T-helper 2 cell (primary cell): Measurements from ENCODE around the gene ETF1.

Experiments
- DNase-seq, 5 experiments: peaks; one replicate each; pipeline versions ENCODE4 v3.0.0 to v3.0.0-alpha.2; 2012 to 2022

ETF1 gene

DNA sequence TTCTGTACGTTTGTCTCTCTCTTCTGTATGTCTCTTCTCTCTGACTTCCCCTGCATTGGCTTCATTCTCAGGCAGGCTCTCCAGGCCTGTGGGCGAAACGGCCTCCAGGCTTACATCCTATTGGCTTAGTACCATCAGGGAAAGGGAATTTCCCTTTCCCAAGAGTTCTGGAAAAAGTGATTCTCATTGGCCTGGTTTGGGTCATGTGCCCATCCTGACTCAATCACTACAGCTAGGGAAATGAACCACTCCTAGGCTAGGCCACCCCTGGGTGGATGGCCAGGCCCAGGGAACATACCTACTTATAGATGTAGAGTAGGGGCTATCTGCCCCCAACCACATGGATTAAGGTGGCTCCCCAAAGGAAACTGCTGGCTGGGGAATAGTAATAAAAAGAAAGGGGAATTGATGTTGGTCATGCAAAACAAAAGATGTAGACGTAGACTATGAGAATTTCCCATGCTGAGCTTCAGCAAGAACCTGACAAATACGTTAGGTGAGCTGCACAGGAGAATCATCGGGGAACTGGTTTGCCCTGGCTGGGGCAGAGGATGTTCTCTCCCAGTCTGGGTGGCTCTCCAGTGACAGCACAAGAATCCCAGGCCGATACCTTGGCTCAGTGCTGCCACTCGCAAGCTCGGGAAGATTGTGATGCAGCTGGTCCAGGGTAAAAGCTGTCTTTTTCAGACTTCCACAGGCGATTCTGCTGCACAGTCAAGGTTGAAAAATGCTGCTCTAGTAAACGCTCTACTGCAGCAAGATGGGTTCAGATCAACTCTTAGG, 81.5 kb downstream of the ETF1 start:
- DNase-seq = no peak

DNA sequence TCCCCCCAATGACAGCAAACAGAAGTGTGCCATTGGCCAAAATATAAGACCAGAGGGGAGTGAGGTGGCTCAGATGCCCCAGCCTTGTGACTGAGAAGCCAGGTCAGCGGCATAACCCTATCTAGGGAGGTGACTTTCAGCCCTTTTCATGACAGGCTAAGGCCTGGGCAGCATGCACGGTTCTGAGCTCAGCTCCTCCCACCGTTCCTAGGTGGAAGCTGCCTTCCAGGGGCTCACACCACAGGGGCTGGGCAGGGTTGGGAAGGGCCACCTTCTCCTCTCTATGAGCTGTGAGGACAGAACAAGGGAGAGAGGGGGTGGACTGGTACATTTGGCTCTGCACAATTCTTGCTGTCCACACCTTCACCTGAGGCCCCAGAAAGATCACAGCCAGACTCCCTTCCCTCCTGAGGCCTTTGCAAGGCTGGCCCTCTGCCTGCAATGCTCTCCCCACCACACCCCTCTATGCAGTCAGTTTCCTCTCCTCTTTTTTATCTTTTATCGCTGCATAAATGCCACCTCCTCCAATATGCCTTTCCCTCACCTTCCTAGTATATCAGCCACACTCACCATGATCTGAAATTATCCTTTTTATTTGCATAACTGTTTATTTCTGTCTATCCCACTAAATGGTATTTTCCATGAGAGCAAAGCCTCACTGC, 82.9 kb downstream of the ETF1 start:
- DNase-seq = no peak

DNA sequence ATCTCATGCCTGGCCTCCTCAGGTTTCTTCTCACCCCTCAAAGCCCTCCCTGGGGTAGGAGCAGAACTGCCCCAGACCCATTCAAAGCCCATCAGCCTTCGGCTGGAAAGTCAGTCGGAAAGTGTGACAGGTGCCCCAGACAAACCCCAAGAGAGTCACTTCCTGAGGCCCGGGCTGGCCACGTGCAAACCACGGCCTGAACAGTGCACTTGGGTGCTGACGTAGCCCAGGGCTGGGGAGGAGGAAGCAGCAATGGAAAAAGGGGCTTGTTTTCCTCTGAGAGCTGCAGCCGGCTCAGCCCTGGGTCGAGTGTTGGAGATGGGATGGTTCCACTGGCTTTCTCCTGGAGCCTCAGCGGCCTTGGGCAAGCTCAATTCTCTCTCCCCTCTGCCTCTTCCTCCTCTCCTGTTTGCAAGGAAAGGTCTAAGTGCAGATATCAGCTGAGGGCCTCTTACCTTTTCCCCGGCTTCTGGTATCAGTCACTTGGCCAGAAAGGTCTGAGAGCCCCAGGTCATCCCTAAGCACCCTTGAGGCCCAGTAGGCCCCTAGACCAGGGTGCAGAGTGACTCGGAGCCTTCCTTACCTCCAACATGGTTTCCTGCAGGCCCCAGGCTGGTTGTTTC, 83.6 kb downstream of the ETF1 start:
- peak in 4 of 5 experiments; percentile 61 to 91 (median 79) for DNase-seq

DNA sequence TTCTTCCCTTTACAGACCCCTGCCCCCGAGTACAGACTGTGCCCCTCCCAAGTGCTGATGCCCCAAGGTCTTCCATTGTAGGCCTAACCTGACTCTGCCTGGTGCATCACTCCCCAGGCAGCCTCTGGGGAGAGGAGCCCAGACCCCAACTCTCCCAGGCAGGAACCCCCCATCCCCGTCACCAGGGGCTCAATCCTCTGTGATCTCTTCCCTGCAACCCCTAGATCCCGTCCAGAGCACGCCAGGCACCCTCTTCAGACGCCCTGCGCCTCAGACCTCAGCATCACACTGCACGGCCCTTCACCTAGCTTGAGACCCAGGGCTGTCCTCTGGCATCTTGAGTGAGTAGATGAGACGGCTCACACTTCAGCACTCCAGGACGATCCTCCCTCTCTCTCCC, 84.2 kb downstream of the ETF1 start:
- DNase-seq = no peak

DNA sequence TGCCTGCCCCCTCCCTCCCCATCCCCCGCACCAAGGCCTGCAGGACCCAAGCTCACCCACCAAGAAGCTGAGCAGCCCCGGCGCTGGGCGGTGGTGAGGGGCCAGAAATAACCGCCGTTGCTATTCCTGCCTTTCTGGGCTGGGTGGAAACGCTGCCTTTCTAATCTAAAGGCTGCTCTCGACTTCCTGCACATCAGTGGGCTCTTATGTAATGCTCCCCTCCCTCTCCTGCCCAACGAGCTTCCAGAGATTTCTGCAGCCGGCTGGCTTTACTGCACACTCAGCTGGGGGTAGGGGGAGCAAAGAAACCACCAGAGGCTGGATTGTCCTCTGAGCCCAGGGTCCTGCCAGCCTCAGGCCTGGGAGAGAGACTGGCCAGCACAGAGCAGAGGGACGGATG, 84.7 kb downstream of the ETF1 start:
- DNase-seq = no peak

DNA sequence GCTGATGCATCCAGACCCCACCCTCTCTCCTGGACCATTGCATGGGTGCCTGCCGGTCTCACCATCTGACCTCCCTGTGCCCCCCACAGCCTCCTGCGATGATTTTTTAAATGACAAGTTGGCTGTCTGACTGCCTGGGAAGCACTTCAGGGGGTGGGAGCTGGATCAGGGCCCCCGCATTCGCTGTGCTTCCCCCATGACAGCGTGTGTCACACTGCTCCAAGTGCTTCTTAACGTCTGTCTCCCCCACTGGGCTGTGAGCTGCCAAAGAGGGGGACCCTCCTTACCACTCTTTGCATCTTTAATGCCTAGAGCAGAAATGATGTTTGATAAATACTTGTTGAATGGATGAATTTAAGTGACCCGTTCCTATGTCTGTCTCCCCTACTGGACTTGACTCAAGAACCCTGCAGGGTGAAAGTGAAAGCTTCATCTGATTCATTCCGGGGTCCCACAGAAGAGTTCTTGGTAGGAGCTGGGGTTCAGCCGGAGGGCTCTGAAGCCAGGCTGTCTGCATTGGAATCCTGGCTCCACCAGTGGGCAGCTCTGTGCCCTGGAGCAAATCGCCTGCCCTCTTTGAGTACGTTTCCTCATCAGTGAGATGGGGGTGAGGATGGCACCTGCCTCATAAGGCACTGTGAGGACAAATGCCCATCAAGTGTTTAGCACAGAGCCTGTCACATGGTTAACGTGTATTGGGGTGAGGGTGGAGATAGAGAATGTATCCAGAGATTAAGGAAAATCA, 85.3 kb downstream of the ETF1 start:
- DNase-seq = no peak
